BJ (cell line): ENCODE results near the gene HDX. TPM values are rescaled to one million over a fixed set of nuclear protein-coding genes. Genes with fewer than 3 reads are reported as not detected.
"Not testable (repeated sequence)": the region's sequence is repeated elsewhere in the genome, so short reads cannot be mapped to it uniquely, and the experiment has no call there.

Experiments
- CTCF ChIA-PET: fragments of 350-600 bp; formaldehyde crosslinking; extraction: SDS; loops from one replicate; lab custom pipeline; 2021; ENCODE audit warnings: antibody characterized with exemption, inconsistent platforms; lab: Yijun Ruan, JAX
- POLR2A ChIA-PET: fragments of 300-600 bp; sonication (Branson Sonifier 250); formaldehyde crosslinking; extraction: SDS; loops from one replicate; lab custom pipeline; 2021; ENCODE audit warnings: antibody characterized with exemption; lab: Charles Lee
- DNase-seq: peaks from one replicate; pipeline ENCODE4 v3.0.0-alpha.2; 2011; ENCODE audit warnings: low read depth
- H3K27me3 ChIP-seq: 2 replicates; pipeline ENCODE4 v1.6.0; 2011; ENCODE audit warnings: low read length; ENCODE audit not compliant: control insufficient read depth, insufficient read depth
- H3K36me3 ChIP-seq: 2 replicates; pipeline ENCODE4 v1.5.1; 2011; ENCODE audit warnings: low read length; ENCODE audit not compliant: control insufficient read depth, insufficient read depth
- H3K4me3 ChIP-seq: 2 replicates; pipeline ENCODE4 v1.5.1; 2011; ENCODE audit warnings: low read depth, mild to moderate bottlenecking, control low read depth, low read length
- CTCF ChIP-seq: IDR thresholded peaks from 2 replicates; pipeline ENCODE4 v1.5.1; 2011; ENCODE audit warnings: low read depth, mild to moderate bottlenecking, control low read depth, inconsistent platforms, low read length, moderate library complexity; ENCODE audit not compliant: insufficient read depth
- polyA plus RNA-seq: library from polyadenylated mRNA; depleted of rRNA; stranded (reverse); fragments of >200 nt; gene quantifications from 2 replicates; pipeline ENCODE4 v1.2.3, GENCODE V29; 2011
- small RNA-seq: library from RNA; depleted of rRNA; stranded (forward); fragments of <200 nt; gene quantifications from one replicate; pipeline ENCODE3, GENCODE V24; 2012; ENCODE audit warnings: low replicate concordance, low read depth; ENCODE audit not compliant: insufficient read length

Gene HDX
- polyA plus RNA-seq, 1 experiment, result 1.2 TPM

GRCh38 chrX:84320023-84320422 lies 182.2 kb downstream of the HDX start:
- POLR2A ChIA-PET, result no interaction called here
- no peak for TF ChIP-seq CTCF
- CTCF ChIA-PET, result no interaction called here
- no peaks in the 10 kb centered on the region for H3K27me3 ChIP-seq
- no peak overlapping the region for H3K4me3 ChIP-seq
- DNase-seq, result no peak
- no peaks in the 10 kb centered on the region for H3K36me3 ChIP-seq

- no peaks in the 10 kb centered on the region for H3K27me3 ChIP-seq
- no peak overlapping the region for H3K4me3 ChIP-seq
- no peak for TF ChIP-seq CTCF
- DNase-seq, result no peak
- POLR2A ChIA-PET, result no interaction called here
- CTCF ChIA-PET, result no interaction called here
- no peaks in the 10 kb centered on the region for H3K36me3 ChIP-seq
These were observed 183.6 kb downstream of the HDX start for GRCh38 chrX:84318661-84319060.

- POLR2A ChIA-PET, H3K36me3 ChIP-seq, CTCF ChIA-PET, H3K4me3 ChIP-seq, DNase-seq, H3K27me3 ChIP-seq: not testable (repeated sequence)
These were observed 186.3 kb downstream of the HDX start for GRCh38 chrX:84315946-84316345.

Small RNA genes lying within 50 kb of the gene (small RNA-seq; reads per million reads assigned to genes)
- not detected for gene AL450471.1
